Lower leg skin (tissue), 3 donors: ENCODE measurements around the gene RXRA.

ENCODE experiments used
- CTCF ChIP-seq, 3 donors: fragments of 450-650 bp; IDR thresholded peaks; one replicate each; pipeline ENCODE4 v1.5.1; 2016; ENCODE audit warnings: antibody characterized with exemption in 3 of 3, mild to moderate bottlenecking in 3 of 3, moderate library complexity in 2 of 3
- POLR2A ChIP-seq, 2 donors: fragments of 450-650 bp; IDR thresholded peaks; one replicate each; pipeline ENCODE4 v1.6.1; 2016 to 2017; ENCODE audit warnings: antibody characterized with exemption in 2 of 2, mild to moderate bottlenecking in 1 of 2, moderate library complexity in 1 of 2

- TF ChIP-seq CTCF (IDR thresholded peaks at IDR 0.05) (no peak), POLR2A (IDR thresholded peaks at IDR 0.05) (no peak)
Observed at GRCh38 chr9:134424818-134425217, 98.6 kb downstream of the RXRA start.
